GM18861 (cell line): ENCODE data around the gene EIF4H.
"Not testable (repeated sequence)": the region's sequence is repeated elsewhere in the genome, so short reads cannot be mapped to it uniquely, and the experiment has no call there.

ENCODE experiments used
- ATAC-seq: cut with Tn5 transposase; IDR thresholded peaks from one replicate; pipeline ENCODE4 v1.9.1; 2021; ENCODE audit not compliant: unreplicated experiment

EIF4H gene

GRCh38 chr7:74223711-74224510 is 49.8 kb downstream of the EIF4H start:
- ATAC-seq: no peak

- ATAC-seq: no peak
Observed at GRCh38 chr7:74224511-74224832, 50.3 kb downstream of the EIF4H start.

- not testable (repeated sequence) for ATAC-seq
Observed at GRCh38 chr7:74224907-74225306, 50.8 kb downstream of the EIF4H start.

GRCh38 chr7:74225400-74225799 is 51.2 kb downstream of the EIF4H start:
- ATAC-seq: no peak

- ATAC-seq: no peak
Observed at GRCh38 chr7:74226633-74227032, 52.5 kb downstream of the EIF4H start.

DNA sequence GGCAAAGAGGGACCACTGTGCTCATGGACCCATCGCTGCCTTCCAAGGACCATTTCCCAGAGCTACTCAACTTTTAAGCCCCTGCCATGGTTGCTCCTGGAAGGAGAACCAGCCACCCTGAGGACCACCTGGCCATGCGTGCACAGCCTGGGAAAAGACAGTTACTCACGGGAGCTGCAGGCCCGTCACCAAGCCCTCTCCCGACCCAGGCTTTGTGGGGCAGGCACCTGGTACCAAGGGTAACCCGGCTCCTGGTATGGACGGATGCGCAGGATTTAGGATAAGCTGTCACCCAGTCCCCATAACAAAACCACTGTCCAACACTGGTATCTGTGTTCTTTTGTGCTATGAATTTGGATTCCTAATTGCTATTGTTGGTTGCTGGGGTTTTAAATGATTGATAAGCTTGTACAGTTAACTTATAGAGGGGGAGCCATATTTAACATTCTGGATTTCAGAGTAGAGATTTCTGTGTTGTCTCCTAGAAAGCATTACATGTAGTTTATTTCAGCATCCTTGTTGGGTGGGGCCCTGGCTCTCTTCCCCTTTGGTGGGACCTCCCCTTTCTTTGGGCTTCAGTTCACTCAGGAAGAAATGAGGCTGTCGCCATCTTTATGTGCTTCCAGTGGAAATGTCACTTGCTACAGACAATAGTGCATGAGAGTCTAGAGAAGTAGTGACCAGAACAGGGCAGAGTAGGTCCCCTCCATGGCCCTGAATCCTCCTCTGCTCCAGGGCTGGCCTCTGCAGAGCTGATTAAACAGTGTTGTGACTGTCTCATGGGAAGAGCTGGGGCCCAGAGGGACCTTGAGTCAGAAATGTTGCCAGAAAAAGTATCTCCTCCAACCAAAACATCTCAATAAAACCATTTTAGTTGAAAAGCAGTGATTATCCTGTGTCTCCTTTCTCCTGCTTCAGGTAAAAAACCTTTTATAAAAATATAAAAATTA is 55.1 kb downstream of the EIF4H start:
- no peak for ATAC-seq

DNA sequence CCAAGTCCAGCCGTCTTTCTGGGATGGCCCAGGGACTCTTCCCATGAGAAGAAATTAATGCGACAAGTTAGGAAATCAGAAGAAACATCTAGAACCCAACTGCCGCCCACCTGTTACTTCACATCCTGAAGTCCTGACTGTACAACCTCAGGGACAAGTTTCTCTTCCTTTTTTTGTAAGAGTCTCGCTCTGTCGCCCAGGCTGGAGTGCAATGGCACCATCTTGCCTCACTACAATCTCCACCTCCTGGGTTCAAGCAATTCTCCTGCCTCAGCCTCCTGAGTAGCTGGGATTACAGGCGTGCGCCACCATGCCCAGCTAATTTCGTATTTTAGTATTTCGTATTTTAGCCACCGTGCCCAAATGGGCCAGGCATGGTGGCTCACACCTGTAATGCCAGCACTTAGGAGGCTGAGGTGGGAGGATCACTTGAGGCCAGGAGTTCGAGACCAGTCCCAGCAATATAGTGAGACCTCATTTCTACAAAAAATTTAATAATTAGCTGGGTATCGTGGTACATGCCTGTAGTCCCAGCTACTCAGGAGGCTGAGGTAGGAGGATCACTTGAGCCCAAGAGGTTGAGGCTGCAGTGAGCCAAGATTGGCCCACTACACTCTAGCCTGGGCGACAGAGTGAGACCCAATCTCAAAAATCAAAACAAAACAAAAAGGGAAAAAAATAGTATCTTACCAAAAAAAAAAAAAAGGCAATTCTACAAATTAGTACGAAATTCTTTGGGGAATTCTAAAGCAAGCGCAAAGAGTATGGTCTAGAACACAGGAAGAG is 56.5 kb downstream of the EIF4H start:
- ATAC-seq: peak; percentile 31

DNA sequence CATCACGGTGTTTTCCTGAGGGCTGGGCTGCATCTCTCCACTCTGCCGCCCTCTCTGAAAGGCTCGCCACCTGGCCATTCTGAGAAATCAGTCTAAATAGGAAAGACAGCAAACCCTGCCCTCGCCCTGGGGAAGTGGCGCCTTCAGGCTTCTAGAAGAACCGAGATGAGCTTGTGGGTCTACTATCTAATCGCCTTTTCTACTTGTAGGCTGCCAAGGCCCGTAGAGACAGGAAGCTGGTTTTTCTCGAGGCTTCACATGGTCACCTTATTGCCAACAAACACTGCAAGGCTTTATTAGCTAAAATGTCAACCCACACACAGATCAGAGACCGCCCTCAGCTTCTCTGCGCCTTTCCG is 57.1 kb downstream of the EIF4H start:
- ATAC-seq: peak; percentile 51

DNA sequence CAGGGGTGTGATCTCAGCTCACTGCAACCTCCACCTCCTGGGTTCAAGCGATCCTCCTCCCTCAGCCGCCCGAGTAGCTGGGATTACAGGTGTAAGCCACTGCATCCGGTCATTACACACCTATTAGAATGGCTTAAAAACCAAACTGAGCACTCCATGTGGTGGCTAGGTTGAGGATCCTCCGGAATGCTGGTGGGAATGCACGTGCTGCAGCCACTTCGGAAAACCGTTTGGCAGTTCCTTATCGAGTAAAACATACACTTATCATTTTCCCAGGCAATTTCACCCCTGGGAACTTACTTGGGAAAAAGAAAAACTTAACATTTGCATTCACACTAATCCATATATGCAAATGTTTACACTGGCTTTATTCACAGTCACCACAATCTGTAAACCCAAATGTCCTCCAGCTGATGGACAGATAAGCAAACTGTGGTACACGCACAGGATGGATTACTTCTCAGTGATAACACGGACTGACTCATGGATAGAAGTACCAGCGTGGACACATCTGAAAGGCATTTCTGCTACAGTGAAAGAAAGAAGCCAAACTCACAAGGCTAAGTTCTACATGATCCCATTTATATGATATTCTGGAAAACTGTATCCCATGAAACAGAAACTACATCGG is 59.6 kb downstream of the EIF4H start:
- no peak for ATAC-seq

DNA sequence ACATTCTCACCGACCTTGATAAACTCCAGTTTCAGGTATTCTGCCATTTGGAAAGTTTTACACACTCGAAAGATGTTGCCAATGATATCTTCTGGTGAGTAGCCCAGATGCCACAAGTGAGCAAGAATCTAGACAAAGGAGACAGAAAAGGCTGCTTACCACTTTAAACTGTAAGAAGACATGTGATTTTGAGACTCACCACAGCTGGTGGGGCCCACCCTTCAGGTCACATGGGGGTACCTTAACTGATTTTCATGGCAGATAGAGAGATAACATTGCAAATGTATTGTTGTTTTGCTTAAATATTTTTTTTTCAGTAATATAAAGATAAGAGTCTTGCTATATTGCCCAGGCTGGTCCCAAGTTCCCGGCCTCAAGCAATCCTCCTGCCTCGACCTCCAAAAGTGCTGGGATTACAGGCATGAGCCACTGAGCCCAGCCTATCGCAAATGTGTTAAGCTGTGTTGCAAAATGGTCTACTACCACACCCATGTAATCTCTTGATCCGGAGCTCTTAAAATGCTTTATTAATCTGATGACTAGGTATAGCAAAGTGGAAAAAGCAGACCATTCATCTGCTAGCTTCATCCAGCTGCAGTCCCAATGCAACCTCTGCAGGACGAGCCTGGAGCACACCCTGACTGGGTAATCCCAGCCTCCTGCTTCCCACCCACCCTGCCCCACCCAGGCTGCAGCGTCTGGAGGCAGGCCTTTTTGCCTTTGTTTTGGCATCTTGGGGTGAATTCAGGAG is 61.5 kb downstream of the EIF4H start:
- ATAC-seq: no peak

DNA sequence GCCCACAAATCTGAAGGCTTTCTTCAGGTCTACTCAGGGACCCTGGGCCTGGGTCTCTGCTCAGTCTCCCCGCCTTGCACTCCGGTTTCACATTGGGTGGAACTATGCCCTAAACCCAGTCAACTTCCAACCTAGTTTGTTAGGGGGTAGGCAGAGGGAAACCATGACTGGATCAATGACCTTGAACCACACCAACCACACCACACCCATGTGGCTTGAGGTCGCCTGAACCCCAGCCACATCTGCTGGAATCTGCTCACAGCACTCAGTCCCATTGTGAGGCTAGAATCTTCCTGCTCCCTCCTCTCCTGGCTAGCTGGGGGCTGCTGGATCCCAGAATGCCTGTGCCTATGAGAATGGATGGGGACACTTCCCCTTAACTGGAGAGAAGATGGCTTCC is 62.1 kb downstream of the EIF4H start:
- no peak for ATAC-seq

GRCh38 chr7:74240482-74240881 is 66.3 kb downstream of the EIF4H start:
- no peak for ATAC-seq

GRCh38 chr7:74242122-74242443 is 67.9 kb downstream of the EIF4H start:
- ATAC-seq: no peak

DNA sequence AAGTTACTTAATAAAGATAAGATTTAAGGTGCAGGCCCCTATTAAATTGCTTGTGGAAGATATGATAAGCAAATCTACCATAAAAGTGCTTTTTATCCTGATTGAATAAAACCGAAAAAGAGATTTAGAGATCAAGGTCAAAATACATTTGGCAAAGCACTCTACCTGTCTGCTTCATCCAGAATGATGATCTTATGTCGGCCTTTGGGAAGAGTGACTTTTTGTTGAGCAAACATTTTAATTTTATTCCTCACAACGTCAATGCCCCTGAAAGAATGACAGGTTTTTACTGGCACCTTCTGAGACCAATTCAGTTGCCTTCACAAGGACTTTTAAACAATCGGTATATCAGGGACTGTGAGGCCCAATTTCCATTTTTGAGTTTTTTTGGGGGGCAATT is 72.3 kb downstream of the EIF4H start:
- ATAC-seq: no peak
